Parathyroid adenoma (tissue), 2 donors: ENCODE measurements around the gene JMJD6.

ENCODE experiments used
- H2AFZ ChIP-seq: fragments of 300-600 bp; sonication (generic); one replicate; pipeline ENCODE4 v1.7.0; 2017; ENCODE audit warnings: antibody characterized with exemption, mild to moderate bottlenecking
- H3K27ac ChIP-seq: fragments of 300-600 bp; sonication (generic); one replicate; pipeline ENCODE4 v1.7.0; 2017
- H3K27me3 ChIP-seq: fragments of 300-600 bp; sonication (generic); one replicate; pipeline ENCODE4 v1.7.0; 2017; ENCODE audit warnings: low read length; ENCODE audit not compliant: control insufficient read depth, insufficient read depth
- H3K36me3 ChIP-seq: fragments of 300-600 bp; sonication (generic); one replicate; pipeline ENCODE4 v1.7.0; 2017; ENCODE audit warnings: low read length; ENCODE audit not compliant: control insufficient read depth, insufficient read depth
- H3K4me1 ChIP-seq: fragments of 300-600 bp; sonication (generic); one replicate; pipeline ENCODE4 v1.7.0; 2017; ENCODE audit warnings: control low read depth
- H3K4me2 ChIP-seq: fragments of 300-600 bp; sonication (generic); one replicate; pipeline ENCODE4 v1.7.0; 2017; ENCODE audit warnings: low read length
- H3K4me3 ChIP-seq: fragments of 300-600 bp; sonication (generic); one replicate; pipeline ENCODE4 v1.7.0; 2017; ENCODE audit warnings: low read depth, low read length
- H3K79me2 ChIP-seq: fragments of 300-600 bp; sonication (generic); one replicate; pipeline ENCODE4 v1.7.0; 2017; ENCODE audit warnings: control low read depth
- H3K9ac ChIP-seq: fragments of 300-600 bp; sonication (generic); one replicate; pipeline ENCODE4 v1.7.0; 2017; ENCODE audit warnings: mild to moderate bottlenecking
- H3K9me3 ChIP-seq: fragments of 300-600 bp; sonication (generic); one replicate; pipeline ENCODE4 v1.7.0; 2017; ENCODE audit warnings: low read length; ENCODE audit not compliant: control insufficient read depth
- TF ChIP-seq, protein P1 (sequence below): fragments of 300-600 bp; sonication (generic); IDR thresholded peaks from one replicate; pipeline ENCODE4 v1.7.0; 2017; ENCODE audit warnings: antibody characterized with exemption, mild to moderate bottlenecking
- donor health status: primary hyperparathyroidism.

JMJD6 gene

DNA sequence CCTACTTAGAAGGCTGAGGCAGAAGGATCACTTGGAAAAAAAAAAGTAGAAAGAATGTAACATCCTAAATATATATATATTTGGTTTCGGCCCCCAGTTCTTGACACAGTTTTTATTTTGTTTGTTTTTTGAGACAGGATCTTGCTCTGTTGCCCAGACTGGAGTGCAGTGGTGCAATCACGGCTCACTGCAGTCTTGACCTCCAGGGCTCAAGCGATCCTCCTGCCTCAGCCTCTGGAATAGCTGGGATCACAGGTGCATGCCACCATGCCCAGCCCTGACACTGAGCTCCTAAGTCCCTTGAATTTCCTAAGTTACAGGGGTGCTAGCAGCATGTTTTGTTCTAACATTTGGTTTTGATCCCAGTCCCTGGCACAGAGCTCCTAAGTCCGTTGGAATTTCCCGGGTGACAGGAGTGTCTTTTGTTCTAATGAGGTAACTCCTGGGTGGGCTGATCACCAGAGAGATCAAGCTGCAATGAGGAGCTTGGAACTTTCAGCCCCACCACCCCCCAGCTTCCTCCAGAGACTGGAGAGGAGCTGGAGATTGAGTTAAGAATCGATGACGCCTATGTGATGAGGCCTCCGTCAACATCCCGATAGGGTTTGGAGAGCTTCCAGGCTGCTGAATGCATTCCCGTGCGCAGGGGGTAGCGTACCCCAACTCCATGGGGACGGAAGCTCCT is 35.7 kb downstream of the JMJD6 start:
- peaks cover 20% of the 10 kb centered on the region for H3K4me1 ChIP-seq
- no peak overlapping the region for H3K4me3 ChIP-seq
- no peaks in the 10 kb centered on the region for H3K36me3 ChIP-seq
- no peak overlapping the region for H3K9ac ChIP-seq
- TF ChIP-seq, protein P1, sequence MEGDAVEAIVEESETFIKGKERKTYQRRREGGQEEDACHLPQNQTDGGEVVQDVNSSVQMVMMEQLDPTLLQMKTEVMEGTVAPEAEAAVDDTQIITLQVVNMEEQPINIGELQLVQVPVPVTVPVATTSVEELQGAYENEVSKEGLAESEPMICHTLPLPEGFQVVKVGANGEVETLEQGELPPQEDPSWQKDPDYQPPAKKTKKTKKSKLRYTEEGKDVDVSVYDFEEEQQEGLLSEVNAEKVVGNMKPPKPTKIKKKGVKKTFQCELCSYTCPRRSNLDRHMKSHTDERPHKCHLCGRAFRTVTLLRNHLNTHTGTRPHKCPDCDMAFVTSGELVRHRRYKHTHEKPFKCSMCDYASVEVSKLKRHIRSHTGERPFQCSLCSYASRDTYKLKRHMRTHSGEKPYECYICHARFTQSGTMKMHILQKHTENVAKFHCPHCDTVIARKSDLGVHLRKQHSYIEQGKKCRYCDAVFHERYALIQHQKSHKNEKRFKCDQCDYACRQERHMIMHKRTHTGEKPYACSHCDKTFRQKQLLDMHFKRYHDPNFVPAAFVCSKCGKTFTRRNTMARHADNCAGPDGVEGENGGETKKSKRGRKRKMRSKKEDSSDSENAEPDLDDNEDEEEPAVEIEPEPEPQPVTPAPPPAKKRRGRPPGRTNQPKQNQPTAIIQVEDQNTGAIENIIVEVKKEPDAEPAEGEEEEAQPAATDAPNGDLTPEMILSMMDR = no peak
- H3K27ac ChIP-seq = no peak overlapping the region
- H3K9me3 ChIP-seq = no peaks in the 10 kb centered on the region
- no peak overlapping the region for H3K4me2 ChIP-seq
- no peak overlapping the region for H2AFZ ChIP-seq
- peaks cover 45% of the 10 kb centered on the region for H3K79me2 ChIP-seq
- H3K27me3 ChIP-seq = no peaks in the 10 kb centered on the region

DNA sequence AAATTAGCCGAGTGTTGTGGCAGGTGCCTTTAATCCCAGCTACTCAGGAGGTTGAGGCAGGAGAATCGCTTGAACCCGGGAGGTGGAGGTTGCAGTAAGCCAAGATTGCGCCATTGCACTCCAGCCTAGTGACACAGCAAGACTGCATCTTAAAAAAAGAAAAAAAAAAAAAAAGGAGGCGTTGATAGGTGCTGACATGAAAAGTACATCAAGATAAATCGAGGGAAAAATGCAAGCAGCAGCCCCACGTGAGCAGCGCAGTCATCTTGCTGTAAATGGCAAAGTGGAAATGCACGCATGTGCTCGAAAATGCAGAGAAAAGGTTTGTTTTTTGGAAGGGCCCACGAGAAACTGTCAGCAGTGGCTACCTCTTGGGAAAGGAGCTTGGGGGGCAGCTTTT is 36.5 kb downstream of the JMJD6 start:
- no peak overlapping the region for H3K9ac ChIP-seq
- no peak overlapping the region for H3K4me3 ChIP-seq
- H3K36me3 ChIP-seq = no peaks in the 10 kb centered on the region
- H2AFZ ChIP-seq = no peak overlapping the region
- H3K27me3 ChIP-seq = no peaks in the 10 kb centered on the region
- H3K27ac ChIP-seq = peak overlapping the region; percentile 12
- H3K4me2 ChIP-seq = peak overlapping the region; percentile 58
- H3K79me2 ChIP-seq = peaks cover 49% of the 10 kb centered on the region
- peaks cover 15% of the 10 kb centered on the region for H3K4me1 ChIP-seq
- no peaks in the 10 kb centered on the region for H3K9me3 ChIP-seq
- TF ChIP-seq, protein P1 = no peak

DNA sequence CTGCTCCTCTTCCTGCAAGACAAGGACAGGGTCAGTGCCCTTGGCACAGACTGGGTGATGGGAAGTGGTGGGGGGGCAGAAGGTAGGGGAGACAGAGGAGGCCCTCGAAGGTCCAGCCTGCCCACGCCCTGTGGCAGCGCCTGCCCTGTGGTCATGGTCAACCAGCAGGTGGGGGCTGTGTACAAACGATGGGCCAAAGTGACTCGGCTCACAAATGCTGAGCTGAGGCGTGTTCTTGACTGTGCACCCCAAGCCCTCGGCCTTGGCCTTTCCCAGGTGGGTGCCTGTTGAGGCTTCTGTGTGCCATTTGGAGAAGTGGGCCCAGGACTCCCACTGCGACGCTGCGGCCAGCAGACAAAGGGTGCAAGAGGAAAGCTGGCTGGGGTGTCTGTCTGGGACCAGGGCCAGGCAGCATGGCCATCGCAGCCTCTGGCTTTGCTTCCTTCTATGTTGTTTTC is 38.2 kb downstream of the JMJD6 start:
- TF ChIP-seq, protein P1 = peak; percentile 25
- Histone ChIP-seq H2AFZ (no peak overlapping the region), H3K9me3 (no peaks in the 10 kb centered on the region), H3K4me2 (peak overlapping the region; percentile 13), H3K4me1 (peaks cover 11% of the 10 kb centered on the region), H3K27ac (no peak overlapping the region), H3K79me2 (peaks cover 53% of the 10 kb centered on the region), H3K27me3 (no peaks in the 10 kb centered on the region), H3K4me3 (no peak overlapping the region), H3K36me3 (no peaks in the 10 kb centered on the region), H3K9ac (no peak overlapping the region)

DNA sequence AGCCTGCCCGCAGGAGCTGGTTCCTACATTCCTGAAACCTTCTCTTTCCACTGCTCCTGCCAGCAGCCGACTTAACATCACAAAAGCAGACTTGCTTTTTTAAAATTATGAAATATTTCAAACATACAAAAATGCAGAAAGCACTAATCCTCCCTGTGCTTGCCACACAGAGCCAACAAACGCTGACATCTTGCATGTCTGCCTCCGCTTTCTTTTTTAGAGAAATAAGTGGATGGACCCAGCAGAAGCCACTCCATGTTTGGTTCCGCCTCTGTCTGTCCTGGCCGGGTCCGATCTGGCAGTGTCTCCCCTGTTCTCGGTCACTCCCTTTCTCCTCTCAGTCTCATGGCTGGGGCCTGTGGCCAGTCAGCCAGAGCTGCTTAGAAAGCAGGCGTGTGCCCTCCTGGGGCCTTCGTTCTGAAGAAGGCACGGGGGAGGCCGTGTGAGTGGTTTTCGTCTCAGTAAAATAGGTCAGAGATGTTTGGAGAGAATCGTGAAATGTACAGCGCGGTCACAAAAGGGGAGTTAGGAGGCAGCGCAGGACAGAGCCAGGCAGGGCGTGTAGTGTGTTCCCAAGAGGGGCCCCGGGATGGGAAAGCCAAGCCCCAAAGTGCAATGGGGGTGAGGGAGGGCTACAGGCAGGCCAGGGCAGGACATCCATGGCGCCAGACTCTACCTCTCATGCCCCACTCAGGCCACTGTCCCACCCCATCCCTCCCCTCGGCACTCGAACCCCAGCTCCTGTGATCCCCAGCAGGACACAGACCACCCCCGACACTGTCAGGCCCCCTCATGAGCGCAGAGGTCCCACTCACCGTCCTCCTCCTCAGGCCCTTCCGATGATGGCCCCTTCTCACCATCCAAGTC is 38.9 kb downstream of the JMJD6 start:
- H3K79me2 ChIP-seq = peaks cover 53% of the 10 kb centered on the region
- no peaks in the 10 kb centered on the region for H3K9me3 ChIP-seq
- H3K9ac ChIP-seq = no peak overlapping the region
- H2AFZ ChIP-seq = no peak overlapping the region
- TF ChIP-seq, protein P1 = no peak
- H3K36me3 ChIP-seq = no peaks in the 10 kb centered on the region
- H3K4me2 ChIP-seq = no peak overlapping the region
- H3K27ac ChIP-seq = no peak overlapping the region
- peaks cover 11% of the 10 kb centered on the region for H3K4me1 ChIP-seq
- no peak overlapping the region for H3K4me3 ChIP-seq
- H3K27me3 ChIP-seq = no peaks in the 10 kb centered on the region
